NCI-H226 (cell line): ENCODE results near the gene SUPT20HL1.
A peak's percentile ranks its signal among the peaks of the same experiment; 100 is the strongest.
"Not testable (repeated sequence)": the region's sequence is repeated elsewhere in the genome, so short reads cannot be mapped to it uniquely, and the experiment has no call there.

ENCODE experiments used
- DNase-seq: peaks from one replicate; pipeline ENCODE4 v3.0.0-alpha.2; 2015

SUPT20HL1 gene

GRCh38 chrX:24364326-24364725, 3.9 kb downstream of the SUPT20HL1 start:
- DNase-seq = no peak

- no peak for DNase-seq
These were observed 4.6 kb downstream of the SUPT20HL1 start for GRCh38 chrX:24364851-24365538.

GRCh38 chrX:24366762-24367400, 6.4 kb downstream of the SUPT20HL1 start:
- DNase-seq = not testable (repeated sequence)

GRCh38 chrX:24369816-24370215, 9.4 kb downstream of the SUPT20HL1 start:
- no peak for DNase-seq

- no peak for DNase-seq
These were observed 11.0 kb downstream of the SUPT20HL1 start for GRCh38 chrX:24371391-24371972.

- DNase-seq = no peak
These were observed 11.8 kb downstream of the SUPT20HL1 start for GRCh38 chrX:24372021-24372763.

GRCh38 chrX:24375600-24376131, 15.2 kb downstream of the SUPT20HL1 start:
- no peak for DNase-seq

GRCh38 chrX:24376403-24376802, 16.0 kb downstream of the SUPT20HL1 start:
- DNase-seq = no peak

GRCh38 chrX:24377195-24377594, 16.8 kb downstream of the SUPT20HL1 start:
- DNase-seq = no peak

GRCh38 chrX:24377911-24378468, 17.6 kb downstream of the SUPT20HL1 start:
- DNase-seq = no peak

GRCh38 chrX:24378706-24379105, 18.3 kb downstream of the SUPT20HL1 start:
- DNase-seq = no peak

GRCh38 chrX:24380262-24381187, 20.1 kb downstream of the SUPT20HL1 start:
- DNase-seq = no peak

GRCh38 chrX:24382315-24382714, 21.9 kb downstream of the SUPT20HL1 start:
- not testable (repeated sequence) for DNase-seq

GRCh38 chrX:24387724-24388123, 27.3 kb downstream of the SUPT20HL1 start:
- no peak for DNase-seq

- no peak for DNase-seq
These were observed 30.9 kb downstream of the SUPT20HL1 start for GRCh38 chrX:24391389-24391788.

GRCh38 chrX:24391843-24392242, 31.4 kb downstream of the SUPT20HL1 start:
- DNase-seq = no peak

- DNase-seq = no peak
These were observed 32.3 kb downstream of the SUPT20HL1 start for GRCh38 chrX:24392709-24393108.

GRCh38 chrX:24395775-24396174, 35.3 kb downstream of the SUPT20HL1 start:
- peak; percentile 8 for DNase-seq

- no peak for DNase-seq
These were observed 35.9 kb downstream of the SUPT20HL1 start for GRCh38 chrX:24396236-24396930.

GRCh38 chrX:24396931-24397279, 36.5 kb downstream of the SUPT20HL1 start:
- DNase-seq = no peak

GRCh38 chrX:24398766-24399165, 38.3 kb downstream of the SUPT20HL1 start:
- no peak for DNase-seq
